CD4-positive, alpha-beta T cell treated with Interleukin-15 for 4 hours (primary cell): ENCODE data around the gene NPHS2.

Experiments
- DNase-seq: peaks from one replicate; pipeline ENCODE4 v3.0.0-alpha.2; 2020; ENCODE audit warnings: low spot score

The NPHS2 gene

DNA sequence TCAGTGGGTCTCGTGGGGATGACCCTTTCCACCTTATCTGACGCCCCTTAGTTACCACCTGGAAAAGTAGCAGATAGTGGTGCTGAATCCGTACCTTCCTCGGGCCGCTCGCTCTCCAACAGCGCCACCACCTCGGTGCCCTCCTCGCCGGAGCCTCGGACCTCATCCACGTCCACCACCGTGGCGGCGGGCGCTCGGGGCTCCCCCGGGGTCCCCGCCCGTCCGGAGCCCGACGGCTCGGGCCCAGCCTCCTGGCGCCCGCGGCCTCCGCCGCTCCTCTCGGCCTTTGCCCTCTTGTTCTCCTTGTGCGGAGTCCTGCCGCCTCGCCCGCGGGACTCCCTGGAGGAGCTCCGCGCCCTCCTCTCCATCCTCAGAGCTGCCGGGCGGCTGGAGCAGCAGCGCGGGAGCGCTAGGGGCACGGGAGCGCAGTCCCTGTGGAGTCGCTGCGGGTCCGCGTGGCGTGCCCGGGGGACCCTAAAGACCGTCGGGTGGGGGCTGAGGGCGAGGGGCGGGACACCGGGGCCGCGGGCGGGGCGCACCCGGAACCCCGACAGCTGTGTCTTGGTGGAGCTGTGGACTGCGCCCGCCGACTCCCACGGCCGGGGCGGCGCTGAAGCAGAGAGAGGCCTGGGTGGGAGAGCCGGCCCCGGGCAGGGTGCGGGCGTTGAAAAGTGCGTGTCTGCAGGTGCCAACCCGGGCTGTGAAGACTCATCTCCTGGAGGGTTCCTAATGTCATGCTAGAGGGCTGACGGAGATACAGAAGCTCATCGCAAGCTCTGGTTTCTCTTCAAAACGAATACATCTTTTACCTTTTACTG, at the start of gene NPHS2:
Gene NPHS2 (minus strand): TSS at position 452 of the 818 bp plus-strand sequence. CDS start 84 bp downstream, at position 368.
- no peak for DNase-seq

DNA sequence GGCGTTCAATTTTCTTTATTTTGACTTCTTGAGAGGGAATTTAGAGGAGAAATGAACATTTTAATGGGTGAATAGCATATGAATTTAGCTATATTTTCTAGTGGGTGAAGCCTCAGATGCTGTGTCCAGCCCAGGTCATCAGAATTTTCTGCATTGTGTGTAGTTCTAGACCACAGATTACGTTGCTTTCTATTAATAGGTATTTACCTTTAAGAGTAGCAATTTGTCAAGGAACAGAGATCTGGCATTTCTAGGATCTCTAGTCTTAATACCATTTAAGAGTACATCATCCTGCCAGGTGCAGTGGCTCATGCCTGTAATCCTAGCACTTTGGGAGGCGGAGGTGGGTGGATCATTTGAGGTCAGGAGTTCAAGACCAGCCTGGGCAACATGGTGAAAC, 36.6 kb upstream of the NPHS2 start:
- DNase-seq = no peak

DNA sequence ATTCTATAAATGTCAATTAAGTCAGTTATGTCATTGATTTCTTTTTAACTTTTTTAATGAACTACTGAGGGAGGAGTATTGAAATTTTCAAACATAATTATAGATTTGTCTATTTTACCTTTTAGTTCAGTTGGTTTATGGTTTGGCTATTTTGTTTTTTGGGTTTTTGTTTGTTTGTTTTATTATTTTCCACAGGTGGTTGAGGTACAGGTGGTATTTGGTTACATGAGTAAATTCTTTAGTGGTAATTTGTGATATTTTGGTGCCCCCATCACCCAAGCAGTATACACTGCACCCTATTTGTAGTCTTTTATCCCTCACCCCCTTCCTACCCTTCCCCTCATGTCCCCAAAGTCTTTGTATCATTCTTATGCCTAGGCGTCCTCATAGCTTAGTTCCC, 25.3 kb upstream of the NPHS2 start:
- DNase-seq = no peak

DNA sequence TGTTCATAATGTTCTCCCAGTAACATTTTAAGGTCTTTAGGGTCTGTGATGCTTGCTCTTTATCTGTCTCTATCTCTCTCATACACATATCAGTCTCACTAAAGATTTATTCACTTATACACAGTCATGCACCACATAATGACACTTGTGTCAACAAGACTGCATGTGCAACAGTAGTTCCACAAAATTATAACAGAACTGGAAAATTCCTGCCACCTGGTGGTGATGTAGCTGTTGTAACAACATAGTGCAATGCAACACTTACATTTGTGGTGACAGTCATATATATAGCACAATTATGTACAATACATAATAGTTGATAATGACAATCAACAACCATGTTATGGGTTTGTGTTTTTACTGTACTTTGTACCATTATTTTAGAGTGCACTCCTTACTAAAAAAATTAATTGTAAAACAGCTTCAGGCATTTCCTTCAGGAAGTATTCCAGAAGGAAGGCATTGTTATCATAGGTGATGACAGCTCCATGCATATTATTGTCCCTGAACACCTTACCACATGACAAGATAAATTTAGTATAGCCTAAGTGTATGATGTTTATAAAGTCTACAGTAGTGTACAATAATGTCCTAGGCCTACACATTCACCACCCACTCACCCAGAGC, 24.0 kb upstream of the NPHS2 start:
- no peak for DNase-seq

DNA sequence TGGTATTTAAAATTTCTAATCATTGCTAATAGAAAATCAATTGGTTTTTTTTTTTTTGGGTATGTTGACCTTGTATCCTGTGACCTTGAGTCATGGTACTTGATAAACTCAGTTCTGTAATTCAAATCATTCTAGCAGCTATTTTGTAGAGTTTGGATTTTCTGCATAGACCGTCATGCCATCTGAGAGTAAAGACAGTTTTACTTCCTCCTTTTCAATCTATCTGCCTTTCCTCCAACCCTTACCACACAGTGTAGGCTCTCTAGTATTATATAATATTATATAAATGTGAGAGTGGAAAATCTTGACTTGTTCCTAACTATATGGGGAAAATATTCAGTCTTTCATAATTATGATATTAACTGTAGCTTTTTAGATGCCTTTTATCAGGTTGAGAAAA, 22.9 kb upstream of the NPHS2 start:
- no peak for DNase-seq

DNA sequence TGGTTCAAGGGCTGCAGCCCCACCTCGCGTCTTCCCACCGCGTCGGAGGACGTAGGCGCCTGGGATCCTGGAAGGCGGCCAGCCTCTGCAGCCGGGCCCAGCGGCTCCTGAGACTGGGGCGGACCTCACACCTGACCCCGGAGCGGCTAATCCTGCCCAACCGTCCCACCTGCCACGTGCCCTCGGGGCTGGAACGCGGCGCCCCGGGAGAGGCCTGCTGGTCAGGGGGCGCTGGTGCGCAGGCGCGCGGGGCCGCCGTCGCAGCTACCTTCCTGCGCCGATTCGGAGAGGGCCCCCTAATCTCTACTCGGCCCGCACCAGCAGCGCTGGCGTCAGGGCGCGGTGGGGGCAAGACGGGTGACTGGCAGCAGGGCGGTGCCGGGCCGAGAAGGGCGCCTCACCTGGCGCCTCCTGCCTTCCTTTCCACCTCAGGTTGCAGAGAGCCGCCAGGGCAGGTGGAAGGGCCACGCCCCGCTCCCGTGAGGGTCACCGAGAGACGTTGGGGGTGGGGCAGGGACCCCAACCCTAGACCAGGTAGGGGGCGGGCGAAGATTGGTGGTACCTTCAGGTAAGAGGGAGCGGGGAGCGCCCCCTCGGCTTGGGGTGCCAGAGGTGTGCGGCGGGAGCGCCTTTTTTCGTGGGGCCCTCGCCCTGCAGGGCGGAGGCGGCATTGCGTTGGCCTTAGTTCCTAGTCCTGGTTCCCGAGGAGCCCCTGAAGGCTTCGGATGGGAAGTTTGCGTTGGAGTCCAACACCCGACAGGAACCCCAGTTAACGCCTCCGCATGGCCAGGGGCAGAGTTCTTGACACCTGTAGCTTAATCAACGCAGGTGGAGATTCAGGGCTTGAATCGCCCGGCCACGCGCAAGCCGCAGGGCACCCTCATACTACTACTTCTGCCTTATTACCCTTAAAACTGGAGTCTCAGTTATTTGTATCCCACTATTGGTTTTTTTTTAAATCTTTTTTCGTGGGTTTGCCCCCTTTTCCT, 16.1 kb upstream of the NPHS2 start, which contains the start of gene TDRD5:
Gene TDRD5 (plus strand): TSS at position 241 of the 989 bp plus-strand sequence. CDS start 784 bp downstream, outside the sequence.
- DNase-seq = no peak

DNA sequence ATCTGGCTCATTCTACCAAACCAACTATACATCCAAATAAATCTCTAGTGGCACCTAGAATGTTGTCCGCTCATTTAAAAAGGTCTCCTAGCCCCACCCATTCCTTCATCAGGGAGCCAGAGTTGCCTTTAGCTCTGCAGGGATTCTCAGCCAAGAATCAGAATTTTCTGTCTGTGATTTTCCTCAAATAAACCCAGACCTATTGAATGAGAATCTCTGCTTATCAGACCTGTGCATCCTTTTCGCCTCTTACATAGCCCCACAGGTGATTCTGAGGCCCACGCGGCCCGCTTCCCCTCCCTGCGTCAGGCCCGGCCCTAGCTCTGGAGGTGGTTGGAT, 15.5 kb upstream of the NPHS2 start:
- no peak for DNase-seq

DNA sequence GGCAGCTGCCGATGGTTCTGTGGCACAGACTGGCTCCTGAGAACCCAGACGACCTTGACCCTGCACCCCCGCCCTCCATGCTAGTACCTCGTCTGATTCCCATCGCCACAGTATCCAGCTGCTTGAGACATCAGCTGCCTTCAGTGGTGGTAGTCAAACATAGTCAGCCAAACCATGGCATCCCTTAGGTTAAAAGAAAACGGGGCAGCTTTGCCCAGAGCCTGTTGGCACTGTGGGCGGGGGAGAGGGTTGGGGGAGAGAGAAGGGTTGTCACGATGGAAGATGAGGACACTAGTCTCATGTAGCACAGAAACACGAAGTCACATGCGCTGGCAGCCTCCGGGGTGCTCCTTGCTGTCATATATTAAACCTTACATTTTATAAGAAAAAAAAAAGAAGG, 14.9 kb upstream of the NPHS2 start:
- DNase-seq = no peak

DNA sequence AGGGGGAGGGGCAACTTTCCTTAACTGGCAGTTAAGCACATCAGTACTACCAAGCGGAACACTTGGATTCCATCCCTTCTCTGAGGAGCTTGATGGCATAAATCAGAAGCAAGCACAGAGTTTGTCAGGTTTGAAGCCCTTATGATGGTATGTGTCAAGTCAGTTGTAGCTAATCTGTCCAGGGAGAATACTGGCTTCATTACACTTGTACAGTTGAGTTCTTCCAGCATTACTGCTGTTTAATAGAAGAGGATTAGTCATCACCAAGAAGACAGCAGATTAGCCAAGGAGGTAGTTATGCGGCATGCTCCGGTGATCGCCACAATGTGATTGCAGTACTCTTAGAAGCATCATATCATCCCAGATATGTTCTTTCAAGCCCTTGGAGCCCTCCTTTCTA, 13.8 kb upstream of the NPHS2 start:
- DNase-seq = no peak

DNA sequence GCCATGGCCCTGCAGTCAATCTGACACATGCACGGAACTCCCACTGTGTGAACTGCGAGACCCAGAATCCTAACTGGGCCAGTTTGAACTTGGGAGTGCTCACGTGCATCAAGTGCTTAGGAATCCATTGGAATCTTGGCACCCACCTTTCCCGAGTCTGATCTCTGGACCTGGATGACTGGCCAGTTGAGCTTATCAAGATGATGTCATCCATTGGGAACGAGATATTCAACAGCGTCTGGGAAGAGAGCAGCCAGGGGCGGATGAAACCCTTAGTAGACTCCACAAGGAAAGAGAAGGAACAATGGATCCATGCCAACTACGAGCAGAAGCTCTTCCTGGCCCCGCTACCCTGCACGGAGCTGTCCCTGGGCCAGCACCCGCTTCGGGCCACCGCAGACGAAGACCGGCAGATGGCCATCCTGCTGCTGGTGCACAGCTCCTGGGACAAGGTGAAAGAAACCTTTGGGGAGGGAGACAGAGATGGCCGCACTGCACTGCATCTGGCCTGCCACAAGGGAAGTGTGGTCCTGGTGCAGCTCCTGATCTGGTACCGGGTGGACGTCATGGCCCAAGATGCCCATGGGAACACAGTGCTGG, 12.8 kb upstream of the NPHS2 start:
- DNase-seq = no peak

DNA sequence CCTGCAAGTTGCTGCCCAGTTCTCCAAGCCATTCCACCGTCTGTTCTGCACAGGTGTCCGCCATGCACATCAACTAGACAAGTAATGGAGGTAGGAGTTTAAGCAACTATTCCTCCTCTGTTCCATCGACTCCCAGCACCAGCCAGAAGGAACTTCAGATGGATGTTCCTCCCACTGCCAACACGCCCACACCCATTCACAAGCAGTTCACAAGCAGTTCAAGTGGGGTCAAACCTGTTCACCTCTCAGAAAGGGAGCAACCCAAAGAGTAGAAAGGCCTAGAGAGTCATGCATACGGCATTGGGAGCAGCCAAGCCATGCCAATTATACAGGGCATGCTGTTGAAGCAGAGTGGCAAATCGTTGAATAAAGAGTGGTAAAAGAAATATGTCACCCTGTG, 11.6 kb upstream of the NPHS2 start:
- no peak for DNase-seq

DNA sequence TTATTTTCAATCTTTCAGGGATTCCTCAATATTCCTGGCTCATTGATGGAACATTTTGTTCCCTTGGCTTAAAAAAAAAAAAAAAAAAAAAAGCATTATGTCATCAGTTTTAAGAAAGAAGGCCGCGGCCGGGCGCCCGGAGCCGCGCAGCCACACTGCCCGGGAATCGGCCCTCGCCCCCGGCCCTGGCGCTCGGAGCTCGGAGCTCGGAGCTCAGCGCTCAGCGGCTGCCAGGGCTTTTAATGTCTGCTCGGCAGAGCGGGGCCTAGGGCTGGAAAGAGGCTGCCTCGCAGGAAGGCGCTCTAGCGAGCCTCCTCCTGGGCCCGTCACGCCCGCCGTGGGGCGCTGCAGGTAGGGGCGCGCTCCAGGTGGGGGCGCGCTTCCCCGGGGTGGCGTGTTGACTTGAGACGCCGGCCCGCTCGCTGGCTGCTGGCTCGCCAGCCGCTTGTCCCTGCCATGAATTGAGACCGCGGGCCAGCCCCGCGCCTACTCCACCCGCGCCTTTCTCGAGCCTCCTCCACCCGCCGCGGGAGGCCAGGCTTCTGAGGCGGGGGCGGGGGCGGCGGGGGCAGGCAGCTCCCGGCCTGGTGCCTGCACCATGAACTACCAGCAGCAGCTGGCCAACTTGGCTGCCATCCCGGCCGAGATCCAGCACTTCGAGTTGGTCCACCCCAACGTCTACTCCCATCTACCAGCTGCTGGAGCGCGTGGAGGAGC, 10.5 kb upstream of the NPHS2 start:
- no peak for DNase-seq

DNA sequence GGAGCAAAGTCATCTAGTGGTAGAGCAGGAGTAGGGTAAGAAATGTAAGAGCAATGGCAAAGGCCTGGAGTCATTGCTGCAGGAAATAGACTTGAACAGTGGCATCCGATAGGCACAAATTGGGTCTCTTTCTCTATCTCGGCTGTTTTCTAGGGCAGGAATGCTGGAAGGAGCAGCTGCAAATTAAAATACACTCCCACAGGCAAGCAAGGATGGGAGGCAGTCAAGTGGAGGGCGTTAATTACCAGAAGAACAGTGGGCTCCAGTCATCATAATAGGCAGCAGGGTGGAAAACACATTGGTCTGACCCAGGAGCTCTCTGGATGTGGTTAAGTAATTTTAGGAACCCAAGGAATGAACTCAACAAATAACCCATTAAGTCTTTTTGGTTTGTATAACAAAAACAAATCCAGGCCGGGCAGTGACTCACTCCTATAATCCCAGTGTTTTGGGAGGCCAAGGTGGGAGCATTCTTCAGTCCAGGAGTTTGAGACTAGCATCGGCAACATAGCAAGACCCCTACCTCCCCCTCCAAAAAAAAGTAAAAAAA, 8.1 kb upstream of the NPHS2 start:
- DNase-seq = no peak

DNA sequence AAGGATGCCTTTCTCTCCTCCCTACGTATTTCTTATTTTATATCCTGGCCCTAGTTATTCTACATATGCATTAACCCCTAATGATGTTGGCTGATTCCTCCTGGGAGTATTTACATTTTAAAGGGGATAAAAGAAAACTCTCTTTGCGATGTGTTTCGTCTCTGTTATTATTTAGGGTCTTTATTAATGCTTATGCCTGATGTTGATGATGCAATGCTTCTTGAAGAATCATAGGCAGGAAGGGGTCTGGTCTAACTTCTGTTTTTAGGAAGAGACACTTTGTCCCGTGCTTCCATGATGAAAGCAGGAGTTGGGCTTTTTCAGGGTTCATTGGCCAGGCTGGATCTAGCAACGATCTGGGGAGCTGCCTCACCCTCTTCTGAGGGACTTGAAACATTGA, 761 bp upstream of the NPHS2 start:
- no peak for DNase-seq

DNA sequence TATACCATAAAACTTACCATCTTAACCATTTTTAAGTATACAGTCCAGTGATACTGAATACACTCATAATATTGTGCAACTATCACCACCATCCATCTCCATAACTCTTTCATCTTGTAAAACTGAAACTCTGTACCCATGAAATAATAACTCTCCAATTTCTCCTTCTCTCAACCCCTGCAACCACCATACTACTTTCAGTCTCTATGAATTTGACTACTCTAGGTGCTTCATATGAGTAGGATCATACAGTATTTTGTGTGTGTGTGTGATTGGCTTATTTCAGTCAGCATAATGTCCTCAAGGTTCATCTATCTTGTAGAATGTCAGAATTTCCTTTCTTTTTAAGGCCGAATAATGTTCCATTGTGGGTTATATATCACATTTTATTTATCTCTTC, 17.7 kb downstream of the NPHS2 start:
- DNase-seq = no peak

DNA sequence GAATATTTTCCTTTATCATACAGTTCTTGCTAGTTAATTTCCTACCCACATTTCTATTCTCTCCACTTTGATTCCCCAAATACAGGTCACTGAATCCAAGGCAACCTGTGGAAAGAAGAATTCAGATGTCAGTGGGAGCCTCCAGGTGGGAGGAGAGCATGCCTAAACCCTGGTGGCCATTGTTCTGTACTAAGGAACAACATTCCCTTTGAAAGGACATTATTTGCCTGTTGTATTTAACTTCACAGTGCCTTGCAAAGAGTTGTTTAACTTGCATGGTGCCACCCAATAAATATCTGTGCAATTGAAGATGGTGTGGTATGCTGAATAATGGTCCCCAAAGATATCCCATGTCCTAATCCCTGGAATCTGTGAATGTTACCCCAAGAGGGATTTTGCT, 21.3 kb downstream of the NPHS2 start:
- no peak for DNase-seq

DNA sequence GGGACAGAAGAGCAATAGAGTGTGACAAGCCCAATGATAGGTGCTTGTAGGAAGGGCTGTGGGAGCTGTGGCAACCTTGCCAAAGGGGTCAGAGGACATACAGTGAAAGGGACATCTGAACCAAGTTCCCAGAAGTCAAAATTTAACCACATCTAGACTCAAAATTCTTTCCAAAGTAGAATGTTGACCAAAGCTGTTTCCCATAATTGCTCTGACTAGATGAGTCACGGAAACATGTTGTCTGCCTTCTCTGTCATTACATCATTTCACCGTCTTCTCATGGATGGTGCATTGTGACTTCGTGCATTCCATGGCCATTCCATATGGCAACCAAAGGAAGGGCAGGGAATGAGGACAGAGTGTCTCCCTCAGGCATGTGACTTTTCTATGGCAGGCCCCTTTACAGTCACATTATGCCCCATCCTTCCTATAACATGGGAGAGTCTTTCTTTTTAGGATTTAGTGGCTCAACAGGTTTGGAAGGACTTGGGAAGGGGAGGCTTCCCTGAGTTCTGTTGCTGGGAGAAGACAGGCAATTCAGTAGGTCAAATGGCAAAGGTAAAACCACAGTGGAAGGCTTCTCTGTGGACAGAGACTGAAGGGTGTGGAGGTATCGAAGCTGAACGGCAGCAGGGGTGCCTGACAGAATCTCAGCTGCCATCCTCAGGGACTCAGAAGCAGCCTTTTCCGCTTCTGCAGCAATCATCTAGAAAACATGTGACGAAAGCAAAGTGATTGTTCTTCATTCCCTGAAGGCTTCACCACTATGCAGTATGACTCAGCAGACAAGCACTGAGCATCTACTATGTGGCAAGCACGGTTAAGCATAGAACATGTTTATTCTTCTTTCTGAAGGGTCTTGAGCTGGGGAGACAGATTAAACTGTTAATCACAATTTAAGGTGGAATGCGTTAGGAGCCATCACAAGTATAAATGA, 24.7 kb downstream of the NPHS2 start:
- no peak for DNase-seq

DNA sequence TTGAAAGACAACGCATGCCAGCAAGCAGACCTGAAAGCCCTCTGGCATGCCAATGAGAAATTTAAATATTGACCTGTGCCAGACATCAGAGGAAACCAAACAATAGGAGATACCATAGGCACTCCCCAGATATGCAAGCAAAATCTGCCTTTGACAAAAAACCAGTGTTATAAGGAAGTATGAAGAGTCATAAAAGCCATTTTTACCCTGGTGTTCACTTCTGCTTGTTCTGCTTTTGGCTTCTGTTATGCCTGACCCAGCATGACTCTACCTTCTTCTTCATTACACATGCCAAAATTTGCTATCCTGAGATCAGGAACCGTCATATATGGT, 26.4 kb downstream of the NPHS2 start:
- no peak for DNase-seq

DNA sequence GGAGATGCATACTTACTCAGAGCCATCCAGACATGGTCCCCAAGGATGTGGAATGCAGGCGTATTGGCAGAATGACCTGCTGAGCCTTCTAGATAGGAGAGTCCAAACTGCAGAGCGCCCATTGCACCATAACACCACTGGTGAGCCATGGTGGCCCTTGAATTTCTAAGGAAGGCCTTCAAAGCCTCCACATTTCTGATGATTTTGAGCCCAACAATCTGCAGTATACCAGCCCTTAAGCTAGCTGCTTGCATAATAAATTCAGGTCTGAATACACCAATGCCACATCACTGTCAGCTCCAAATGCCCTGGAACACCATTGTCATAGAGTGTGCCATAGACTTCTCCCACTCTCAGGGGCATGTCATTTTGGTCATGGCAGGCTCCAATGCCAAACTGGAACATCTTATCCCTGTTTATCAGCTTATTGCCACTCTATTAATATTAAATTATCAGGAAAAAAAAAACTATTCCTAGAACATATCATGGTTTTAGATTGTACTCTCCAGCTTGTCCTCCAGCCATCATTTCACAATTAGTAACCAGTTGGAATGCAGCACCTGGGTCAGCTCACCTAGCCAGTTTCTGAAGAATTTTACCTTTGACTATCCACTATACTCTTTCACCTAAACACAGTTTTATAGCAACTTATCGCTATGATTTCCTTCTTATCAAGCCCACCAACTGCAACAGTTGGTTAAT, 26.9 kb downstream of the NPHS2 start:
- no peak for DNase-seq
